C4-2B (cell line): Measurements from ENCODE around the gene SLC10A7.

Source experiments
- CTCF ChIP-seq: fragments of 450-650 bp; conservative IDR thresholded peaks from 2 replicates; pipeline ENCODE4 v1.5.1; 2017; ENCODE audit warnings: mild to moderate bottlenecking
- ZFX ChIP-seq: fragments of 450-650 bp; IDR thresholded peaks from 2 replicates; pipeline ENCODE4 v1.6.1; 2017

GRCh38 chr4:146494143-146494542, 27.6 kb downstream of the SLC10A7 start:
- TF ChIP-seq CTCF (no peak), ZFX (no peak)
